LNCaP clone FGC (cell line): ENCODE results near the gene RBM33.
"Not testable (repeated sequence)": the region's sequence is repeated elsewhere in the genome, so short reads cannot be mapped to it uniquely, and the experiment has no call there.

Experiments used
- DNase-seq: peaks from one replicate; pipeline ENCODE4 v3.0.0-alpha.2; 2011; ENCODE audit warnings: low read depth
- H3K4me3 ChIP-seq: 2 replicates; pipeline ENCODE4 v1.5.1; 2011; ENCODE audit warnings: mild to moderate bottlenecking, low read depth, low read length, control low read depth
- TF ChIP-seq, protein P1 (sequence below): IDR thresholded peaks from 2 replicates; pipeline ENCODE4 v1.5.1; 2012; ENCODE audit warnings: mild to moderate bottlenecking; ENCODE audit not compliant: control insufficient read depth, insufficient read depth; ENCODE audit errors: extremely low read depth

Gene RBM33

GRCh38 chr7:155813546-155814315, 169.3 kb downstream of the RBM33 start:
- DNase-seq = no peak
- H3K4me3 ChIP-seq = no peak overlapping the region
- TF ChIP-seq, protein P1, sequence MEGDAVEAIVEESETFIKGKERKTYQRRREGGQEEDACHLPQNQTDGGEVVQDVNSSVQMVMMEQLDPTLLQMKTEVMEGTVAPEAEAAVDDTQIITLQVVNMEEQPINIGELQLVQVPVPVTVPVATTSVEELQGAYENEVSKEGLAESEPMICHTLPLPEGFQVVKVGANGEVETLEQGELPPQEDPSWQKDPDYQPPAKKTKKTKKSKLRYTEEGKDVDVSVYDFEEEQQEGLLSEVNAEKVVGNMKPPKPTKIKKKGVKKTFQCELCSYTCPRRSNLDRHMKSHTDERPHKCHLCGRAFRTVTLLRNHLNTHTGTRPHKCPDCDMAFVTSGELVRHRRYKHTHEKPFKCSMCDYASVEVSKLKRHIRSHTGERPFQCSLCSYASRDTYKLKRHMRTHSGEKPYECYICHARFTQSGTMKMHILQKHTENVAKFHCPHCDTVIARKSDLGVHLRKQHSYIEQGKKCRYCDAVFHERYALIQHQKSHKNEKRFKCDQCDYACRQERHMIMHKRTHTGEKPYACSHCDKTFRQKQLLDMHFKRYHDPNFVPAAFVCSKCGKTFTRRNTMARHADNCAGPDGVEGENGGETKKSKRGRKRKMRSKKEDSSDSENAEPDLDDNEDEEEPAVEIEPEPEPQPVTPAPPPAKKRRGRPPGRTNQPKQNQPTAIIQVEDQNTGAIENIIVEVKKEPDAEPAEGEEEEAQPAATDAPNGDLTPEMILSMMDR = no peak

DNA sequence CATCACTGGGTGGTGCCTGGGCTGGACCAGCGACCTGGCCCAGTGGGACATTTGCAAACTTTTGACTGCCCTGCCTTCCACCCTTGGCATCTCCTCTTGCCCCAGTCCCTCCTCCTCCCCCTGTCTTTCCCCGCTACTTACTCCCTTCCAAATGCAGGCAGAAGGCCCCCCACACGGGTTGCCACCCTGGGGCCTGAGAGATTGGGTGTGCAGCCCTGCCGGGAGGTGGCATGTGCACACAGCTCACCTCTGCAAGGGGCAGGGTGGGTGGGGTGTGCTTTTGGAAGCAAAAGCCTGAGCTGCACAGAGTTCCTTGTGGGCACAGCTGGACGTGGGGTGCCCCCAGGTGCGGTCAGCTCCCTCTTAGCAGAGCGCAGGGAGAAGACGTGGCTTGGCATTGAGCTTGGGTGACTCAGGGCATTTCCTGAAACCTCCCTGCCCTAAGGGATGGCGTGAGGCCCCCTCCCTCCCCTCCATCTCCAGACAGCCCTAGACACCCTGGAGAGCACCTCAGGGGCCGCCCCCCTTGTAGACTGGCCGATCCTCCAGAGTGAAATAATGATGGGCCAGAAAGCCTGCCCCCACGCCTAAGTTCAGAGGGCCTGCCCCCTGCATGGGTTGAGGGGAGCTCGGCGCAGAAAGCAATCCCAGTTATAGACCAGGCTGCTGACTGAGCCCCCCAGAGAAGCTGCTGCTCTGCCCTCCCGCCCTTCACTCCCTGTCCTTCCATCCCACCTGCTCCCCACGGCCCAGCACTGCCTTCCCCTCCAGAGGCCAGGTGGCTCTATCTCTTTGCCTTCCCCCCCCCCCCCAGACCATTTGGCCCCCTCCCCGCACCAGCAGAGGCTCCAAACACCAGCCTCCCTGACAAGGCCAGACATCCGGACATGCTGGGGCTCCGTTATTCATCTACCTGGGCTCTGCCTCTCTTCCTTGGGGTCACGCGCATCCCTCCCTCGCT, 170.1 kb downstream of the RBM33 start:
- no peak for DNase-seq
- TF ChIP-seq, protein P1 = no peak
- no peak overlapping the region for H3K4me3 ChIP-seq

DNA sequence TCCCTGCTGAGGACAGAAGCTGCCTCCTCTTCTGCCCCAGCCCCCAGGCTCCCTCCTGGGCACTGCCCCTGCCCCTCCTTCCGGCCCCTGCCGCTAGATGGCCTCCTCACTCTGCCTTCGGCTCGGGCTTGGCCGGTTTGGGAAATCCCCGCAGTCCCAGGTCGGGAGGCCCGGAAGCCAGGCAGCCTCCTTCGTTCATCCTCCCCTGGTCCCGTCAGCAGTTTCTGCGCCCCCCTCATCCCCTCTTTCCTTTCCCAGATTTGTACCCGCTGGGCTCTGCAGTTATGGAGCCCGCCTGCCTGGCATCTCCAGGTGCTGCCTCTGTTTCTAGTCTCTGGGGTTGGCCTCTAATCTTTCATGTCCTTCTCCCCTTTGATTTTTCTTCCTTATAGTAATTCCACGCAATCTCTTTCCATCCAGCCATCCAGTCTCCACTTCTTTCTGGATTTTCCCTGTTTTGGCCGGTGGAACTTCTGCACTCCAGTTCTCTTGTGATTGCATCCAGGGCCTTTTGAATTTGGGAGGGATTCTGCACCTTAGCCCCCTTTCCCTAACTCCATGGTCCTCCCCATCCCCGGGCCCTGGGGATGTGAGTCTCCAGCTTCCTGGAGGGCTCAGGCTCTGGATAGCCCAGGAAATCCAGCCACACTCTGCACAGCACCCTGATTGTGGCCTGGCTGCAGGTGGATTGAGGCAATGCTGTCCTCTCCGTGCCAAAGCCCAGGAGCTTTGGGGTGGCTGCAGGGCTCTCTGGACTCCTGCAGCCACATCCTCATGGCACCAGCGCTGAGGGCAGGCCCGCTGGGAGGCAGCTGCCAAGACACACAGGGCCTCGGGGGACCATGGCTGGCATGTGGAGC, 171.1 kb downstream of the RBM33 start:
- TF ChIP-seq, protein P1 = peak; percentile 98
- H3K4me3 ChIP-seq = no peak overlapping the region
- DNase-seq = no peak

- no peak for DNase-seq
- TF ChIP-seq, protein P1 = no peak
- H3K4me3 ChIP-seq = no peak overlapping the region
Measured at GRCh38 chr7:155816192-155816508, 171.7 kb downstream of the RBM33 start.

DNA sequence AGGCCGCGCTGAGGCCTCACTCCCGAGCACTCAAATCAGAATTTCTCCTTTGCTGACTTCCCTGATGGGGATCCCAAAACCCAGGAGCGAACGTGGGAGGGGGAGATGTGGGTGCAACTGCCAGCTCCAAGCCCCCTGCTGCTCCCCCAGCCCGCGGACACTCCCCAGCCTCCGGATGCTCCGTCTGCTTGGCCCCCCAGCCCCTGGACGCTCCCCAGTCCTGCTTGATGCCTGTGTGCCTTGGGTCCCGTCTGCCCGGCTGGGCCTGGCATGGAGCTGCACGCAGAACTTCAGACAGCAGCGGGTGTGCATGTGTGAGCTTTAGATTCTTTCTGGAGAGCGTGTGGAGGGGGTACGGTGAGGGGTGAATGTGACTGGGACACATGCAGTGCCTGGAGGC, 172.5 kb downstream of the RBM33 start:
- DNase-seq = no peak
- H3K4me3 ChIP-seq = no peak overlapping the region
- TF ChIP-seq, protein P1 = no peak

DNA sequence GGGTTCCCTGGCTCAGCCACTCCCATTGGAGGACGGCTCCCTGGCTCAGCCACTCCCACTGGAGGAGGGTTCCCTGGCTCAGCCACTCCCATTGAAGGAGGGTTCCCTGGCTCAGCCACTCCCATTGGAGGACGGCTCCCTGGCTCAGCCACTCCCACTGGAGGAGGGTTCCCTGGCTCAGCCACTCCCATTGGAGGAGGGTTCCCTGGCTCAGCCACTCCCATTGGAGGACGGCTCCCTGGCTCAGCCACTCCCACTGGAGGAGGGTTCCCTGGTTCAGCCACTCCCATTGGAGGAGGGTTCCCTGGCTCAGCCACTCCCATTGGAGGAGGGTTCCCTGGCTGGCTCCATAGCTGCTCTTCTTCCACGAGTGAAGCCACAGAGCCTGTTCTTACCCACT, 173.1 kb downstream of the RBM33 start:
- not testable (repeated sequence) for H3K4me3 ChIP-seq, DNase-seq
